ENCODE measurements around the gene BBS9. TPM values are rescaled to one million over a fixed set of nuclear protein-coding genes. Genes with fewer than 3 reads are reported as not detected.

BBS9 gene
- total RNA-seq, 1 donor from 2014 or later = 3.8 TPM

DNA sequence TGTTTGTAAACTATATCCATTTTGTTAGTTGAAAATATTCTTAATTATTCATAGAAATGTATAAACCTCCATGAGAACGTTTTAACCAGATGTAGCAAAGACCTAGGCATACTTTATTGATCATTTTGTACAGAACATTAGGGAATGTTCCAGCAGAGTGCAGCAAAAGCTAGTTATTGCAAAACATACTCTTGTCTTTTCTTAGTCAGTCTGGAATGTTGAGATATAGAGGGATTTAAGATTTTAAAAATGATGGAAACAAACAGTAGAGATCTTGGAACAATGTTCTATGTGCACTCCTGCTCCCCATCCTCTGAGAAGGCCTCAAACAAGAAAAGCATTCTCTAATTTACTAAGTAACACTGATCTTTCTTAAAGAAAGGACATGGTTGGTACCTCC, 292.1 kb downstream of the BBS9 start:
- no peak overlapping the region for H3K4me3 Mint-ChIP-seq
- H3K27me3 Mint-ChIP-seq (ENCODE audit: insufficient read depth) = no peaks in the 10 kb centered on the region
- no peaks in the 10 kb centered on the region for H3K36me3 Mint-ChIP-seq (ENCODE audit: low read depth)
- no peaks in the 10 kb centered on the region for H3K9me3 Mint-ChIP-seq
- no peaks in the 10 kb centered on the region for H3K4me1 Mint-ChIP-seq (ENCODE audit: low read depth)
- no peak overlapping the region for H3K27ac Mint-ChIP-seq
- no peak for DNase-seq (ENCODE audit: low spot score)
- intact Hi-C loops (cut with micrococcal nuclease) = no loop called here

DNA sequence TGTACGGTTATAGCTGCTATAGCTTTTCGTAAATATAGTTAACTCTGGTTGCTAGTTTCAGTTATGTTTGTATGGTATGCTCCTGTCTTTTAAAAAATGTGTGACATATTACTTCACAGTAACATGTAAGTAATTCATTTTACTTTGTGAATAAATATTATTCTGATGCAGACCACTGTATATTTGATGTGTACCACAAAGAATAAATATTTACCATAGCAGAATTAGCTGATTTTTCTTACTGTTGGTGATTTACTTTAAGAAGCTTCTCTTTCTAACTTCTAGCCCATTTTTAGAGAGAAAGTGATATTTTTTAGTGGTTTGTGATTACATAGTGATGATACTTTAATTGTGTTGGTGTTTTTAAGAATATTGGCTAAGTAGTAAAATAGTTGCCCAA, 292.8 kb downstream of the BBS9 start:
- DNase-seq (ENCODE audit: low spot score) = no peak
- intact Hi-C loops (cut with micrococcal nuclease) = no loop called here
- Mint-ChIP-seq H3K36me3 (ENCODE audit: low read depth) (no peaks in the 10 kb centered on the region), H3K4me3 (no peak overlapping the region), H3K9me3 (no peaks in the 10 kb centered on the region), H3K4me1 (ENCODE audit: low read depth) (no peaks in the 10 kb centered on the region), H3K27me3 (ENCODE audit: insufficient read depth) (no peaks in the 10 kb centered on the region), H3K27ac (no peak overlapping the region)

DNA sequence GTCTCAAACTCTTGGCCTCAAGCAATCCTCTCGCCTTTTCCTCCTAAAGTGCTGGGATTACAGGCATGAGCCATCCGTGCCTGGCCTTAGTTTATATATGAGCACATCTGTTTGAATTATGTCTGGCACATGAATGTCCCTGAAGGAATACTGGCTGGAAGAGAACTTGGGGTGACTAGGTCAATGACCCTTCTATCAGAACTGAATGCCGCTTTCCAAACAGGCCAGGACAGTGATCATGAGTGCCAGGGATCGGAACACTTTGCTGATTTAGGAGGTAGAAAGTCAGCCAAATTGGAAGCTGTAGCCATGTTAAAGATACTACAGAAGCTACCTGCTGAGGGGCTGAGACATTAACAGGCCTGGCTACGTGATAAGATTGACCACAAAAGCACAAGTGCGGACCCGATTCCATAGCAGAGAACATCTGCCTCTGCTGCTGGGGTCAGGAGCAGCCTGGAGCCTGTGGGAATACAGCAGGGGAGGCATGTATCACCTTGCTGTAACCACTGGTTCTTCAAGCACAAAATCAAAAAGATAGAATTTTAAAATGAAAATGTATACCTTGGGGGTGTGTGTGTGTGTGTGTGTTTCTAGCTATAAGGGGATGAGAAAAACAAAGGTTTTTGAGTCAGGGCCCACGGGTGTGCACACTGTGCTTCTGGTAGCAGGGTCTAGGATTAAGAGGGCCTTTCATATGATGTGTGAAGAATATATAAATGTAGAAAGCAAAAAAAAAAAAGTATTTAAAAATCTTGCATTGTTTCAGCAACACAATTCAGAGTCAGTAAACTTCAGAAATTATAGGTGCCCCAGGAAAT, 293.7 kb downstream of the BBS9 start:
- H3K27me3 Mint-ChIP-seq (ENCODE audit: insufficient read depth) = no peaks in the 10 kb centered on the region
- H3K27ac Mint-ChIP-seq = no peak overlapping the region
- intact Hi-C loops (cut with micrococcal nuclease) = no loop called here
- H3K4me3 Mint-ChIP-seq = no peak overlapping the region
- no peaks in the 10 kb centered on the region for H3K4me1 Mint-ChIP-seq (ENCODE audit: low read depth)
- DNase-seq (ENCODE audit: low spot score) = no peak
- H3K9me3 Mint-ChIP-seq = no peaks in the 10 kb centered on the region
- no peaks in the 10 kb centered on the region for H3K36me3 Mint-ChIP-seq (ENCODE audit: low read depth)

DNA sequence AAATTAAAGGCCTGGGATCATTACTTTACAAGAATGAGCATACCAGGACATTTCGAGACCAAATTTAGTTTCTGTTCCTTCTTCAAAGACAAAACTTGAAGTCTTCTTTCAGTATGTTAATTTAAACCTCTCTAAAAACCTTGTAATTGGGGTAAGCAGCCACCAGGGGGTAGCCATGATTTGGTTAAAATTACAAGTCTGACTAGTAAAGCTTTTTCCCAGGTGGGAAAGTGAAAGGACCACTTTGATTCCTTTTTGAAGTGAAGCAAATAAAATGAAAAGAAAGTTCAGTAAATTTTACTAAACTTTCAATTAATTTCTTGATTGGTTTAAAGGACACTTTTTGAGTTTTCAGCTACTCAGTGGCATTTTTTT, 294.3 kb downstream of the BBS9 start:
- Mint-ChIP-seq H3K4me3 (no peak overlapping the region), H3K27me3 (ENCODE audit: insufficient read depth) (no peaks in the 10 kb centered on the region), H3K9me3 (no peaks in the 10 kb centered on the region), H3K4me1 (ENCODE audit: low read depth) (no peaks in the 10 kb centered on the region), H3K36me3 (ENCODE audit: low read depth) (no peaks in the 10 kb centered on the region), H3K27ac (no peak overlapping the region)
- no peak for DNase-seq (ENCODE audit: low spot score)
- intact Hi-C loops (cut with micrococcal nuclease) = no loop called here

DNA sequence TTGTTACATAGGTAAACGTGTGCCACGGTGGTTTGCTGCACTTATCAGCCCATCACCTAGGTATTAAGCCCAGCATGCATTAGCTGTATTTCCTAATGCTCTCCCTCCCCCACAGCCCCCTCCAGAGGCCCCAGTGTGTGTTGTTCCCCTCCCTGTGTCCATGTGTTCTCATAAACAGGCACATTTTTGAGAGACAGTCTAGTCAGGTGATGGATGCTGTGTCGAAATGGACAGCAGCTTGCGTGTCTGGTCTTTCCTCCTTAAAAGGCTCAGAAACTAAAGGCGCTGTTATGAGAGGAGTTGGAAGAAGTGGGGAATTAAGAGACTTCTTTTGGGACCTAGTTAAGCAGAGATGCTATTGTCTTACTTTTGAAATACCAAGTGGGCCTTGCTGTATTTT, 296.0 kb downstream of the BBS9 start:
- Mint-ChIP-seq H3K9me3 (no peaks in the 10 kb centered on the region), H3K27ac (no peak overlapping the region), H3K4me3 (no peak overlapping the region), H3K36me3 (ENCODE audit: low read depth) (no peaks in the 10 kb centered on the region), H3K4me1 (ENCODE audit: low read depth) (no peaks in the 10 kb centered on the region), H3K27me3 (ENCODE audit: insufficient read depth) (no peaks in the 10 kb centered on the region)
- intact Hi-C loops (cut with micrococcal nuclease) = no loop called here
- DNase-seq (ENCODE audit: low spot score) = no peak

DNA sequence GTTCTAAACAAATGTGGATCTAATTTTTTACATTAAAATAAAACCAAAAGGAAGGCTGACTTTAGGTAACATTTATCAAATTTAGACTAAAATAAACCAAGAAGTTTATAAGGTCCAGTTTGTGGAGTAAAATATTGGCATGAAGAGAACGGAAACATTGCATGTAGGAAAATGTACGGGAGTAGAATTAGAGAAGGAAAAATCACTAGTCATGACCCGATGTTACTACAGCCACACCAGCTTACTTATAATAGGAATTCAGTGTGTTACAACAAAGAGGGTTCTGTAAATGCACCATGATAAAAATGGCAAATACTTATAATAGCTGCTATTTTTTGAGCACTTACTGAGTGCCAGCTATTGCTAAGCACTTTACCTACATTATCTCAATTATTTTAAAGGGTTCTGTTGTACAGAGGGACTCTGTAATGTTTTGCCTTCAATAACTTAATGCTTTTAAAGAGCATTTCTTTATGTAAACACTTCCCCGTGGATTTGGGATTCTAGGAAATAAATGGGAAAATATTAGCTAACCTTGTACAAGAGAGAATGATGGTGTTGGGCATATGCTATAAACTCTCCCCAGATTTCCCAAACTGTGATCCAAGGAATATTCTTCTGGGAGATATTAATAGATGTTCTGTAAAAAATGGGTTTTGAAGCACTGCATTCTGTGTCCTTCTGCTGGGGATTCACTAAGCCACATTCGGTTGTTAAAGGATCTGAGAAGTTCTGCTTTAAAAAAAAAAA, 296.7 kb downstream of the BBS9 start:
- H3K4me3 Mint-ChIP-seq = no peak overlapping the region
- DNase-seq (ENCODE audit: low spot score) = no peak
- H3K36me3 Mint-ChIP-seq (ENCODE audit: low read depth) = no peaks in the 10 kb centered on the region
- H3K4me1 Mint-ChIP-seq (ENCODE audit: low read depth) = no peaks in the 10 kb centered on the region
- no peaks in the 10 kb centered on the region for H3K27me3 Mint-ChIP-seq (ENCODE audit: insufficient read depth)
- intact Hi-C loops (cut with micrococcal nuclease) = no loop called here
- no peak overlapping the region for H3K27ac Mint-ChIP-seq
- no peaks in the 10 kb centered on the region for H3K9me3 Mint-ChIP-seq

DNA sequence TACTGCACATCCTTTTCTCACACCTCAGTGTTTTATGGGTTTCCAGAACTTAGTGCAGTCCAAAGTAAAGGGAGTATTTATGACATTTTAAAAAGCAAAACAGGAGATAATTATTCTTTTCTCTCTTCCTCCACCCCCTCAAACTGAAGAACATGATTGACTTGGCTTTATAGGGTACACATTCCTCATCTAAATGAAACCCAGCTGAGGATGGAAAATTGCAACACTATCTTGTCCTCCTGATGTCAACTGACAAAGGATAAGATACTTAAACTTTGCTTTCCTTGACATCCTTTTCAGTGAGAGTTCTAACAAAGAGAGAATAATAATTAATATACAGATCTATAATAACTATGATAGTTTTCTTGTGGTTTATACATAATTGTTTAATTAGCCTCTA, 299.1 kb downstream of the BBS9 start:
- Mint-ChIP-seq H3K9me3 (no peaks in the 10 kb centered on the region), H3K4me3 (no peak overlapping the region), H3K27ac (no peak overlapping the region), H3K4me1 (ENCODE audit: low read depth) (no peaks in the 10 kb centered on the region), H3K36me3 (ENCODE audit: low read depth) (no peaks in the 10 kb centered on the region), H3K27me3 (ENCODE audit: insufficient read depth) (no peaks in the 10 kb centered on the region)
- DNase-seq (ENCODE audit: low spot score) = no peak
- intact Hi-C loops (cut with micrococcal nuclease) = no loop called here

DNA sequence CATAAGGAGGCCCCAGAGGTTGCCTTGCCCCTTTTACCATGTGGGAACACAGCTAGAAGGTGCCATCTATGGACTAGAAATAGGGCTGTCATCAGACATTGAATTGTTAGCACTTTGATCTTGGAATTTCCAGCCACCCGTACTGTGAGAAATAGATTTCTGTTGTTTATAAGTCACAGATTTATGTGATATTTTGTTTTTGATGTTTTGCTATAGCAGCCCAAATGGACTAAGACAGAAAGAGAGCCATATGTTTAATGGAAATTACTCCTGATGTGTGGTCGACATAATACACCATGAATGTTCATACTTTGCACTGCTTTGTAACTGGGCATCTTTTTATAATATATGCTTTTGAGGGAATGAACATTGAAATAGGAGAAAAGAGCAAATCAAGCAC, 302.2 kb downstream of the BBS9 start:
- no peaks in the 10 kb centered on the region for H3K4me1 Mint-ChIP-seq (ENCODE audit: low read depth)
- no peak for DNase-seq (ENCODE audit: low spot score)
- H3K4me3 Mint-ChIP-seq = no peak overlapping the region
- H3K36me3 Mint-ChIP-seq (ENCODE audit: low read depth) = no peaks in the 10 kb centered on the region
- intact Hi-C loops (cut with micrococcal nuclease) = no loop called here
- H3K27me3 Mint-ChIP-seq (ENCODE audit: insufficient read depth) = no peaks in the 10 kb centered on the region
- no peaks in the 10 kb centered on the region for H3K9me3 Mint-ChIP-seq
- no peak overlapping the region for H3K27ac Mint-ChIP-seq

DNA sequence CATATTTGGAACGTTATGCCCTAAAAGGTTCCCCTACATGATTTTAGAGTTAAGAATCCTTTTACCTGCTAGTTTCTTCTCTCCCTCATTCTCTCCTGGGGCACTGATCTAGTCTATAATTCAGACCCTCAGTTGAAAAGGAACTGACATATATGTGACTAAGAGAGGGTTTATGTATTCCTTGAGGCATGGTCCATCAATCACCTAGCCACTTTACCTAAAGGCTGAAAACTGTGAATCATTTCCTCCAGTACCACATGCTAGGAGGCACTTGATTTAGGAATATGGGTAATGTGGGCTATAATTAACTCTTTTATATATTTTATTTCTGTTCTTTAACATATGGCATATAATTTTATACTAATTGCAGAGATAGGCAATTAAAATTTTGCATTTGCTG, 303.5 kb downstream of the BBS9 start:
- H3K36me3 Mint-ChIP-seq (ENCODE audit: low read depth) = no peaks in the 10 kb centered on the region
- intact Hi-C loops (cut with micrococcal nuclease) = no loop called here
- H3K27me3 Mint-ChIP-seq (ENCODE audit: insufficient read depth) = peaks cover 1% of the 10 kb centered on the region

DNA sequence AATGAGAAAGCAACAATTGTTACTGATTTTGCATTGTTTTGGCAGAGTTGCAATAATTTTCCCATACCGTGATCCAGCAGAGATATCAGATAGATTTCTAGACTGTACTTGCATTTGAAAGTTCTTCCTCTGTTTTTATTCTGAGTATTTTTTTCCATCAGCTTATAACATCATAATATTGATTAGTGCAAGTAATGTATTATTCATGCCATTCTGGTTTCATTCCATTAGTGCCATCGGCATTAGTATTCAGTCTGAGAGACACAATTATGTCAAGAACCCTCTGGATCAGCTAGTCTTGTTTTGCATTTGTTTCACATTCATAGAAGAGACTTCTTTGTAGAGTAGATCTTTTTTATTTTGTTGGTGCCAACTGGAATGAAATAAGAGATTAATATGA, 304.0 kb downstream of the BBS9 start:
- intact Hi-C loops (cut with micrococcal nuclease) = no loop called here
- H3K27me3 Mint-ChIP-seq (ENCODE audit: insufficient read depth) = peaks cover 1% of the 10 kb centered on the region
- no peaks in the 10 kb centered on the region for H3K4me1 Mint-ChIP-seq (ENCODE audit: low read depth)
- no peak overlapping the region for H3K27ac Mint-ChIP-seq
- no peaks in the 10 kb centered on the region for H3K9me3 Mint-ChIP-seq
- no peak overlapping the region for H3K4me3 Mint-ChIP-seq
- H3K36me3 Mint-ChIP-seq (ENCODE audit: low read depth) = no peaks in the 10 kb centered on the region
- no peak for DNase-seq (ENCODE audit: low spot score)

More for the DNA sequence above, 303.5 kb downstream of the BBS9 start:
- Mint-ChIP-seq H3K4me3 (no peak overlapping the region), H3K9me3 (no peaks in the 10 kb centered on the region), H3K27ac (no peak overlapping the region), H3K4me1 (ENCODE audit: low read depth) (no peaks in the 10 kb centered on the region)
- DNase-seq (ENCODE audit: low spot score) = no peak

DNA sequence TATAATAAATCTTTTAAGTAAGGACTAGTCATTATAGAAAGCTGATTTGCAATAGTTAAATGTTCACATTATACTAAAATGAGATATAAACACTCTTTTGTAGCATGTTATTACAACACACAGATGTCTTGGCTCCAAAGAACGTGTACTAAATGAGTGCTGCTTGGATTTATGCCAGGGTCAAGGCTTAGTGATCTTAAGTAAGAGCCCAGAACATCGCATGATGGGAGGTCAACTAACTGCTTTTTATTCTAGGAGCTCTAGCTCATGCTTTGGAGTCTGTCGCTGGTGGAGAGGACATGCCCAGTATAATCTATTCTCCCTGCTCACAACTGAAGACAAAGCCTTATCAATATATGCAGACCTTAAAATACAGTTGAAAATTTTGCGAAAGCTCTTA, 315.1 kb downstream of the BBS9 start:
- Mint-ChIP-seq H3K36me3 (ENCODE audit: low read depth) (no peaks in the 10 kb centered on the region), H3K27me3 (ENCODE audit: insufficient read depth) (no peaks in the 10 kb centered on the region), H3K4me3 (no peak overlapping the region), H3K4me1 (ENCODE audit: low read depth) (no peaks in the 10 kb centered on the region), H3K9me3 (no peaks in the 10 kb centered on the region), H3K27ac (no peak overlapping the region)
- intact Hi-C loops (cut with micrococcal nuclease) = no loop called here
- DNase-seq (ENCODE audit: low spot score) = no peak

DNA sequence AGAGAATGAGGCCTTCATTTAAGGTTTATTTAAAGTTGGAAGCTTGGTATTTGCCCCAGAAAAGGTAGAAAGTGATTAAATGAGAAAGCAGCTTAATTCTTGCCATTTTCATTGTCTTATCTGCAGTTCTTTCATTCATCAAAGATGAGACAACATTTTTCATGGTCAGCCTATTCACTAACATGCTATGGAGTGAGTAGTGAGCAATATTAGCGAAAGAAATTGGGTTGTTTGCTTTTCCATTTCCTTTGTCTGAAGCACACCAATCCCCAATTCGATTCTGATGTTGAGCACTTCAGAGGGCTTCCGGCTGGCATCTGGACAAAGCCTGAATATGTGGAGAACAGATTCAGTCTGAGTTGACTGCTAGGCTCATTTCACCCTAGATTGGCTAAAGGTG, 317.2 kb downstream of the BBS9 start:
- no peak overlapping the region for H3K4me3 Mint-ChIP-seq
- no peaks in the 10 kb centered on the region for H3K4me1 Mint-ChIP-seq (ENCODE audit: low read depth)
- DNase-seq (ENCODE audit: low spot score) = no peak
- peaks cover 3% of the 10 kb centered on the region for H3K9me3 Mint-ChIP-seq
- intact Hi-C loops (cut with micrococcal nuclease) = no loop called here
- H3K27me3 Mint-ChIP-seq (ENCODE audit: insufficient read depth) = no peaks in the 10 kb centered on the region
- no peak overlapping the region for H3K27ac Mint-ChIP-seq
- no peaks in the 10 kb centered on the region for H3K36me3 Mint-ChIP-seq (ENCODE audit: low read depth)

DNA sequence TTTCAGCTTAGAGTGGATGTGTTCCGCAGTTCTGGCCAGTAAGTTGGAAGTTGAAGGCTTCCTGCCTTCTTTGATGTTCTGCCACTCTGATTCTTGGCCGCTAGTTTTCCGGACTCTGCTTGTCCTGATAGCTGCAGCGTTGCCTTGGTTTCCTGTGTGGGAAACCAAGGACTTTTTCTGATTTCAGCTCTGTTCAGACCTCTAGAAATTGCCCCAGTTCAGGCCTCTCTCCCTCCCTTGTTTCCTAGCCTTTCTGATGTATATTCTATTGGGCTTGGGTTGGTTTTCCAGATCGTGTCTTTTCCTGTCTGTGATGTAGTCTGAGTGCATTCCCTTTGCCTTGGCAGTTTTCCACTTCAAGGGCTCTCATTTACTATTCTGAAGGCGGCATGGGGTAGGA, 318.7 kb downstream of the BBS9 start:
- Mint-ChIP-seq H3K4me1 (ENCODE audit: low read depth) (no peaks in the 10 kb centered on the region), H3K4me3 (no peak overlapping the region), H3K27ac (no peak overlapping the region), H3K9me3 (peaks cover 6% of the 10 kb centered on the region), H3K27me3 (ENCODE audit: insufficient read depth) (no peaks in the 10 kb centered on the region), H3K36me3 (ENCODE audit: low read depth) (no peaks in the 10 kb centered on the region)
- intact Hi-C loops (cut with micrococcal nuclease) = no loop called here
- DNase-seq (ENCODE audit: low spot score) = no peak

All from activated T-helper 1 cell treated with anti-CD3 and anti-CD28 coated beads, Interleukin-12 subunit alpha, Interleukin-12 subunit beta, Interleukin-2, Interleukin-4 antibody, amounts not matched to agents 30 ng/mL and 10 ng/mL and 1 ng/mL, durations not matched to agents 14 hours and 24 hours and 36 hours (primary cell).